H1 (cell line): Measurements from ENCODE around the gene TNFAIP2.

Experiments
- CTCF ChIP-seq, 3 experiments: IDR thresholded peaks; 1 replicate in 2 of 3; 2 replicates in 1 of 3; pipeline versions ENCODE4 v1.5.1 to v1.6.1; 2011; ENCODE audit warnings: low read length in 3 of 3, mild to moderate bottlenecking in 3 of 3, inconsistent platforms in 2 of 3, low read depth in 1 of 3, moderate library complexity in 1 of 3; ENCODE audit not compliant: insufficient read depth in 1 of 3; ENCODE audit errors: control extremely low read depth in 1 of 3
- E2F6 ChIP-seq: IDR thresholded peaks from 2 replicates; pipeline ENCODE4 v1.6.1; 2012; ENCODE audit warnings: inconsistent platforms
- EZH2 ChIP-seq: fragments of 200-600 bp; sonication (generic); IDR thresholded peaks from 2 replicates; pipeline ENCODE4 v1.7.1; 2012; ENCODE audit warnings: low read depth, mild to moderate bottlenecking, moderate library complexity, low read length, inconsistent platforms; ENCODE audit not compliant: severe bottlenecking
- GABPA ChIP-seq: IDR thresholded peaks from 2 replicates; pipeline ENCODE4 v1.6.1; 2011; ENCODE audit warnings: mild to moderate bottlenecking, low read length, moderate library complexity, borderline replicate concordance; ENCODE audit not compliant: insufficient read depth
- KDM1A ChIP-seq: fragments of 200-600, 300-600 bp; sonication (generic); IDR thresholded peaks from 2 replicates; pipeline ENCODE4 v1.7.1; 2016; ENCODE audit warnings: mild to moderate bottlenecking, low read length, borderline replicate concordance
- MAX ChIP-seq: IDR thresholded peaks from 2 replicates; pipeline ENCODE4 v1.6.1; 2012; ENCODE audit warnings: inconsistent platforms
- NRF1 ChIP-seq: IDR thresholded peaks from 2 replicates; pipeline ENCODE4 v1.6.1; 2011; ENCODE audit warnings: mild to moderate bottlenecking, low read depth, low read length, improper control_type of control experiment
- POLR2A ChIP-seq, 2 experiments: IDR thresholded peaks; 1 replicate in 1 of 2; 2 replicates in 1 of 2; pipeline ENCODE4 v1.6.1; 2011; ENCODE audit warnings: low read depth in 2 of 2, low read length in 2 of 2, mild to moderate bottlenecking in 2 of 2; ENCODE audit errors: control extremely low read depth in 1 of 2
- RAD21 ChIP-seq, 2 experiments: IDR thresholded peaks in 1 of 2; conservative IDR thresholded peaks in 1 of 2; 2 replicates each; pipeline ENCODE4 v1.6.1; 2011; ENCODE audit warnings: low read depth in 2 of 2, low read length in 2 of 2, improper control_type of control experiment in 1 of 2, inconsistent platforms in 1 of 2, mild to moderate bottlenecking in 1 of 2, moderate library complexity in 1 of 2
- RFX5 ChIP-seq: IDR thresholded peaks from 2 replicates; pipeline ENCODE4 v1.6.1; 2011; ENCODE audit warnings: low read depth, low read length, improper control_type of control experiment, borderline replicate concordance
- RNF2 ChIP-seq: fragments of 200-900, 300-1000 bp; sonication (generic); IDR thresholded peaks from 2 replicates; pipeline ENCODE4 v1.7.1; 2016; ENCODE audit warnings: borderline replicate concordance, low read depth, mild to moderate bottlenecking, antibody characterized with exemption, low read length; ENCODE audit not compliant: poor library complexity, severe bottlenecking; ENCODE audit errors: missing control alignments
- SP4 ChIP-seq: IDR thresholded peaks from 2 replicates; pipeline ENCODE4 v1.6.1; 2012; ENCODE audit warnings: low read length, inconsistent platforms
- TAF1 ChIP-seq: IDR thresholded peaks from 2 replicates; pipeline ENCODE4 v1.6.1; 2011; ENCODE audit warnings: mild to moderate bottlenecking, low read depth, low read length
- YY1 ChIP-seq: IDR thresholded peaks from 2 replicates; pipeline ENCODE4 v1.6.1; 2011; ENCODE audit warnings: low read depth, mild to moderate bottlenecking, low read length

- TF ChIP-seq CTCF (IDR thresholded peaks at IDR 0.05; ENCODE audit: control extremely low read depth in 1 of 3, insufficient read depth in 1 of 3, low read depth in 1 of 3, low read length in 3 of 3) (no peak), POLR2A (IDR thresholded peaks at IDR 0.05; ENCODE audit: control extremely low read depth in 1 of 2, low read depth in 2 of 2, low read length in 2 of 2) (no peak), EZH2 (no peak), GABPA (no peak), KDM1A (no peak), RFX5 (no peak), RAD21 (IDR thresholded peaks at IDR 0.05 in 1 of 2, conservative IDR thresholded peaks at IDR 0.05 in 1 of 2; ENCODE audit: low read depth in 2 of 2, low read length in 2 of 2) (no peak), MAX (no peak), TAF1 (no peak), RNF2 (no peak), NRF1 (no peak), SP4 (no peak), YY1 (no peak), E2F6 (no peak)
These were observed 12.3 kb downstream of the TNFAIP2 start for GRCh38 chr14:103135333-103136260.
